ENCODE data around the gene XYLT1.
"Not testable (repeated sequence)": the region's sequence is repeated elsewhere in the genome, so short reads cannot be mapped to it uniquely, and the experiment has no call there.

XYLT1 gene

GRCh38 chr16:17423221-17423620 is 47.5 kb downstream of the XYLT1 start:
- no peak for DNase-seq

- no peak for DNase-seq
Observed at GRCh38 chr16:17420816-17421215, 49.9 kb downstream of the XYLT1 start.

- no peak for DNase-seq
Observed at GRCh38 chr16:17419266-17419665, 51.5 kb downstream of the XYLT1 start.

- no peak for DNase-seq
Observed at GRCh38 chr16:17417740-17418139, 53.0 kb downstream of the XYLT1 start.

GRCh38 chr16:17416461-17417311 is 54.1 kb downstream of the XYLT1 start:
- no peak for DNase-seq

- no peak for DNase-seq
Observed at GRCh38 chr16:17414916-17415315, 55.8 kb downstream of the XYLT1 start.

- DNase-seq, result no peak
Observed at GRCh38 chr16:17414421-17414820, 56.3 kb downstream of the XYLT1 start.

- no peak for DNase-seq
Observed at GRCh38 chr16:17413508-17413907, 57.3 kb downstream of the XYLT1 start.

GRCh38 chr16:17412791-17413190 is 58.0 kb downstream of the XYLT1 start:
- no peak for DNase-seq

- DNase-seq, result no peak
Observed at GRCh38 chr16:17412221-17412620, 58.5 kb downstream of the XYLT1 start.

GRCh38 chr16:17411263-17411662 is 59.5 kb downstream of the XYLT1 start:
- no peak for DNase-seq

- not testable (repeated sequence) for DNase-seq
Observed at GRCh38 chr16:17410316-17410715, 60.4 kb downstream of the XYLT1 start.

- no peak for DNase-seq
Observed at GRCh38 chr16:17409894-17410293, 60.9 kb downstream of the XYLT1 start.

- DNase-seq, result no peak
Observed at GRCh38 chr16:17408955-17409441, 61.8 kb downstream of the XYLT1 start.

- DNase-seq, result no peak
Observed at GRCh38 chr16:17408296-17408695, 62.5 kb downstream of the XYLT1 start.

- no peak for DNase-seq
Observed at GRCh38 chr16:17407321-17407720, 63.4 kb downstream of the XYLT1 start.

- no peak for DNase-seq
Observed at GRCh38 chr16:17404941-17405689, 65.6 kb downstream of the XYLT1 start.

- no peak for DNase-seq
Observed at GRCh38 chr16:17403859-17404545, 66.8 kb downstream of the XYLT1 start.

GRCh38 chr16:17403156-17403809 is 67.5 kb downstream of the XYLT1 start:
- no peak for DNase-seq

- DNase-seq, result peak; percentile 7
Observed at GRCh38 chr16:17397499-17397891, 73.3 kb downstream of the XYLT1 start.

GRCh38 chr16:17396762-17397498 is 73.8 kb downstream of the XYLT1 start:
- DNase-seq, result peak; percentile 8

- no peak for DNase-seq
Observed at GRCh38 chr16:17395849-17396480, 74.8 kb downstream of the XYLT1 start.
